ENCODE measurements around the gene RAVER2.

DNA sequence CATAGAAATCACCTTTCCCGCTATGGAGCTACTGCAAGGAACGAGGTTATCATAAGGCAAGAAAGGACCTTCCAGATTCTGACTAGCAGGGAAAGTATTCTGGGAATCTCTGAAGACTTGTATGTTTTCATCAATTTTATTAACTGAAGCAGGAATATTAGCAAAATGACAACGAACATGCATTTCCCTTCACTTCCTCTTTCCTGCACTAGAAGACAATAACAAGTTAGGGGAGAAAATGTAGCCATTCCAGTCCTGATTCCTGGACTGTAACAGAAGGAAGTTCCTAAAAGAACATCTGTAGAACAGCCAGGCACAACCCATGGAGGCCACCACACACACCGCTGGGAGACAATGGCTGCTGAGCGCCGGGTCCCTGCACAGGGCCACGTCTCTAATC lies 106.8 kb downstream of the RAVER2 start:
- TF ChIP-seq, protein P1, sequence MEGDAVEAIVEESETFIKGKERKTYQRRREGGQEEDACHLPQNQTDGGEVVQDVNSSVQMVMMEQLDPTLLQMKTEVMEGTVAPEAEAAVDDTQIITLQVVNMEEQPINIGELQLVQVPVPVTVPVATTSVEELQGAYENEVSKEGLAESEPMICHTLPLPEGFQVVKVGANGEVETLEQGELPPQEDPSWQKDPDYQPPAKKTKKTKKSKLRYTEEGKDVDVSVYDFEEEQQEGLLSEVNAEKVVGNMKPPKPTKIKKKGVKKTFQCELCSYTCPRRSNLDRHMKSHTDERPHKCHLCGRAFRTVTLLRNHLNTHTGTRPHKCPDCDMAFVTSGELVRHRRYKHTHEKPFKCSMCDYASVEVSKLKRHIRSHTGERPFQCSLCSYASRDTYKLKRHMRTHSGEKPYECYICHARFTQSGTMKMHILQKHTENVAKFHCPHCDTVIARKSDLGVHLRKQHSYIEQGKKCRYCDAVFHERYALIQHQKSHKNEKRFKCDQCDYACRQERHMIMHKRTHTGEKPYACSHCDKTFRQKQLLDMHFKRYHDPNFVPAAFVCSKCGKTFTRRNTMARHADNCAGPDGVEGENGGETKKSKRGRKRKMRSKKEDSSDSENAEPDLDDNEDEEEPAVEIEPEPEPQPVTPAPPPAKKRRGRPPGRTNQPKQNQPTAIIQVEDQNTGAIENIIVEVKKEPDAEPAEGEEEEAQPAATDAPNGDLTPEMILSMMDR (IDR thresholded peaks at IDR 0.05): no peak
- TF ChIP-seq EZH2 (IDR thresholded peaks at IDR 0.05; ENCODE audit: borderline replicate concordance, insufficient read depth, low read depth, low read length, poor library complexity, severe bottlenecking): no peak
